Kidney (tissue), 14 donors: ENCODE measurements around the gene COL23A1. TPM values are rescaled to one million over a fixed set of nuclear protein-coding genes. Genes with fewer than 3 reads are reported as not detected.

Experiments
- DNase-seq, 5 donors: peaks; one replicate each; pipeline ENCODE4 v3.0.0-alpha.2; 2013 to 2020
- FAIRE-seq: peaks from 2 replicates; lab custom pipeline; 2012; peaks lifted over from hg19 to GRCh38; lab: Jason Lieb, UNC
- H3K27ac ChIP-seq, 2 donors: one replicate each; pipeline ENCODE4 v1.7.0; 2013; ENCODE audit warnings: low read depth in 2 of 2, low read length in 2 of 2, inconsistent platforms in 1 of 2
- H3K27me3 ChIP-seq: one replicate; pipeline ENCODE4 v1.7.1; 2013; ENCODE audit warnings: low read length, inconsistent platforms; ENCODE audit not compliant: control insufficient read depth, insufficient read depth
- H3K36me3 ChIP-seq, 3 donors: one replicate each; pipeline versions ENCODE4 v1.7.0 to v1.7.1; 2013; ENCODE audit warnings: low read length in 3 of 3, control low read depth in 1 of 3, inconsistent platforms in 1 of 3; ENCODE audit not compliant: insufficient read depth in 3 of 3, control insufficient read depth in 2 of 3
- H3K4me1 ChIP-seq, 3 donors: one replicate each; pipeline versions ENCODE4 v1.7.0 to v1.7.1; 2013; ENCODE audit warnings: low read length in 3 of 3, inconsistent platforms in 1 of 3, low read depth in 1 of 3; ENCODE audit not compliant: control insufficient read depth in 2 of 3, insufficient read depth in 2 of 3
- H3K4me3 ChIP-seq, 3 donors: one replicate each; pipeline versions ENCODE4 v1.7.0 to v1.8.1; 2013; ENCODE audit warnings: low read length in 3 of 3, control low read depth in 1 of 3, inconsistent platforms in 1 of 3
- H3K9ac ChIP-seq, 3 donors: one replicate each; pipeline versions ENCODE4 v1.7.0 to v1.7.1; 2013; ENCODE audit warnings: low read length in 3 of 3, control low read depth in 1 of 3, inconsistent platforms in 1 of 3
- H3K9me3 ChIP-seq, 3 donors: one replicate each; pipeline versions ENCODE4 v1.7.0 to v1.7.1; 2013; ENCODE audit warnings: low read length in 3 of 3, control low read depth in 1 of 3, inconsistent platforms in 1 of 3; ENCODE audit not compliant: control insufficient read depth in 2 of 3, insufficient read depth in 1 of 3
- CTCF ChIP-seq: IDR thresholded peaks from 3 replicates; pipeline ENCODE4 v1.5.1; 2012; ENCODE audit warnings: mild to moderate bottlenecking, moderate library complexity, borderline replicate concordance; ENCODE audit not compliant: insufficient read depth; ENCODE audit errors: extremely low read depth
- intact Hi-C: fragments of 100-400 bp; cut with DNase I; formaldehyde crosslinking; loops from one replicate; pipeline ENCODE4 v1.11.1; 2022
- polyA plus RNA-seq: library from polyadenylated mRNA; stranded (reverse); fragments of 350-450 nt; fragmentation: Illumina TruSeq; extraction: RNeasy Lipid Tissue Mini Kit (QIAGEN cat#74804); gene quantifications from one replicate; pipeline ENCODE4 v1.2.3, GENCODE V29; 2014; ENCODE audit warnings: low read depth, low replicate concordance; ENCODE audit not compliant: insufficient read depth
- total RNA-seq: library from RNA; stranded (reverse); fragmentation: NEBNext Ultra II Directional; extraction: Animal tissue kit (Norgen Biotek cat#: 25700); gene quantifications from one replicate; pipeline ENCODE4 v1.2.1, GENCODE V29; 2021
- donor health status: control.
- donor health status: control.
- donor health status: control.
- donor health status: control.
- donor health status: control.
- donor health status: DM: yes; HTN: yes; CAD: no.
- donor health status: Normal renal cell carcinoma (clear cell type).

COL23A1 gene
- total and polyA plus RNA-seq, 2 donors from 2014 or later = 4.1 to 8.7 TPM

- Histone ChIP-seq H3K9me3 (no peaks in the 10 kb centered on the region), H3K4me3 (no peak overlapping the region), H3K27me3 (no peaks in the 10 kb centered on the region), H3K36me3 (no peaks in the 10 kb centered on the region), H3K27ac (no peak overlapping the region), H3K9ac (no peak overlapping the region), H3K4me1 (no peaks in the 10 kb centered on the region)
- no peak for TF ChIP-seq CTCF
- DNase-seq (no peak), FAIRE-seq (no peak)
- intact Hi-C loops = no loop called here
Measured at GRCh38 chr5:178492278-178492677, 97.9 kb downstream of the COL23A1 start.

- FAIRE-seq (no peak), DNase-seq (no peak)
- no peak for TF ChIP-seq CTCF
- Histone ChIP-seq H3K27ac (no peak overlapping the region), H3K4me3 (no peak overlapping the region), H3K27me3 (no peaks in the 10 kb centered on the region), H3K36me3 (no peaks in the 10 kb centered on the region), H3K4me1 (no peaks in the 10 kb centered on the region), H3K9ac (no peak overlapping the region), H3K9me3 (no peaks in the 10 kb centered on the region)
- intact Hi-C loops = no loop called here
Measured at GRCh38 chr5:178490935-178491652, 99.1 kb downstream of the COL23A1 start.

GRCh38 chr5:178489271-178489976 lies 100.8 kb downstream of the COL23A1 start:
- Histone ChIP-seq H3K27ac (no peak overlapping the region), H3K9me3 (no peaks in the 10 kb centered on the region), H3K9ac (no peak overlapping the region), H3K4me1 (no peaks in the 10 kb centered on the region), H3K36me3 (no peaks in the 10 kb centered on the region), H3K27me3 (no peaks in the 10 kb centered on the region), H3K4me3 (no peak overlapping the region)
- TF ChIP-seq CTCF = no peak
- DNase-seq (no peak), FAIRE-seq (no peak)
- intact Hi-C loops = no loop called here
